ENCODE results near the gene NDOR1. TPM values are rescaled to one million over a fixed set of nuclear protein-coding genes. Genes with fewer than 3 reads are reported as not detected.

The NDOR1 gene
- total and polyA plus RNA-seq, 2 donors (not counting 3 experiments of a cell fraction or from before 2014, with no cell fraction given): 13.5 to 26.7 TPM

DNA sequence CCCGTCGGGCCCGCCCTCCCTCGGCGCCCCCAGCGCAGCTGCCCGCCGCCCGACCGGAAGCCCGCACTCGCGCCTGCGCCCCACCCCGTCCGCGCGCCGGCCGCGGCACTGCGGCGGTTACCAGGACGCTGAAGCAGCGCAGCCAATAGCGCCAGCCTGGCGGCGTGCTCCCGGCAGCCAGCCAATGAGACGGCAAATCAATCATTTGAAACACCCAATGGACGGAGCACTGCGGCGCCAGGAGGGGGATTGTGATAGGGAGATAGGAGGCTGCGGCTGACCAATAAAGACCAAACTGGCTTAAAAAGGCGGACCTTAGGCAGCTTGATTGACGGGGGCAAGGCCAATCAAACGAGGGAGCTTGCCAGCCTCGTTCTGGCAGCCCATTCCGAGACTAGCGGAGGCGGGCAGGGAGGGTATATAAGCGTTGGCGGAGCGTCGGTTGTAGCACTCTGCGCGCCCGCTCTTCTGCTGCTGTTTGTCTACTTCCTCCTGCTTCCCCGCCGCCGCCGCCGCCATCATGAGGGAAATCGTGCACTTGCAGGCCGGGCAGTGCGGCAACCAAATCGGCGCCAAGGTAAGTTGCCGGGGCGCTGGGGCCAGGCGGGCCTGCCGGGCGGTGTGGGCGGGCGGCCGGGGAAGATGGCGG, 35.5 kb downstream of the NDOR1 start, which contains the start of gene TUBB4B:
TUBB4B (plus strand) TSS at position 447 of the 649 bp plus-strand sequence; CDS start at position 521, 74 bp downstream.
- Histone ChIP-seq H3K4me2 (ENCODE audit: insufficient read depth, low read length) (peak within 1 kb of the TSS; percentile 85), H3K9ac (replicated peaks; ENCODE audit: extremely low read depth, insufficient read depth, low read length) (peak within 1 kb of the TSS; percentile 66), H3K27ac (ENCODE audit: insufficient read depth, low read depth, low read length) (peak within 1 kb of the TSS; percentile 71), H3K36me3 (ENCODE audit: control insufficient read depth in 2 of 2, extremely low read depth in 1 of 2, insufficient read depth in 2 of 2, low read length in 2 of 2) (peaks cover 6 to 16% of the 10 kb centered on the region in 2 experiments), H3K4me3 (replicated peaks in 1 of 3; ENCODE audit: insufficient read depth in 1 of 3, low read depth in 1 of 3, low read length in 3 of 3) (peak within 1 kb of the TSS; percentile 70 to 76 (median 73)), H3K79me2 (ENCODE audit: control insufficient read depth, insufficient read depth, low read length) (peaks cover 25% of the 10 kb centered on the region), H3K4me1 (ENCODE audit: control insufficient read depth, extremely low read depth, insufficient read depth, low read length) (peaks cover 13% of the 10 kb centered on the region), H2AFZ (ENCODE audit: low read depth, low read length) (peak within 1 kb of the TSS; percentile 57), H3K27me3 (ENCODE audit: control insufficient read depth in 2 of 2, insufficient read depth in 2 of 2, low read length in 2 of 2) (no peaks in the 10 kb centered on the region), H3K9me3 (replicated peaks; ENCODE audit: control insufficient read depth, insufficient read depth, low read length) (no peaks in the 10 kb centered on the region), H3K9me1 (replicated peaks; ENCODE audit: control insufficient read depth, extremely low read depth, insufficient read depth, low read length) (no peaks in the 10 kb centered on the region), H4K20me1 (replicated peaks; ENCODE audit: control insufficient read depth, extremely low read depth, insufficient read depth, low read length) (no peaks in the 10 kb centered on the region)
- DNase-seq (ENCODE audit: low read depth, low spot score): peak; percentile 100
- no TSS peak for BruUV-seq (replicated peaks)
- ChIA-PET CTCF (interaction anchor here (1.0 to 2.1 kb wide), 7 partner anchors 13 to 194 kb away, joined by 3 to 7 read pairs (median 4); partner anchors contain the start of genes DPP7, NELFB and RNF224), POLR2A (interaction anchor here (0.6 to 5.0 kb wide), 26 partner anchors 9 to 431 kb away, joined by 3 to 66 read pairs (median 4); partner anchors contain the start of genes ANAPC2, MAN1B1, NELFB and PAXX)
- intact Hi-C loops (cut with micrococcal nuclease) (loop anchor here (1.0 to 2.0 kb wide), 4 partner anchors 14 to 40 kb away; partner anchors contain the start of genes NELFB, TOR4A and TPRN), dilution Hi-C loops (cut with MboI; ENCODE audit: extremely low pct_ligation_motif_present, low sequenced_read_pairs) (no loop called here)
- peak; percentile 99 for FAIRE-seq
- TF ChIP-seq POLR2AphosphoS5 (IDR thresholded peaks at IDR 0.05; ENCODE audit: insufficient read depth, low read depth, low read length) (peak; percentile 100), JUN (IDR thresholded peaks at IDR 0.05; ENCODE audit: borderline replicate concordance, insufficient read depth, insufficient read length, low read depth) (no peak), POLR2A (IDR thresholded peaks at IDR 0.05; ENCODE audit: low read depth, low read length) (peak; percentile 99), MYC (IDR thresholded peaks at IDR 0.05; ENCODE audit: low read depth, low read length) (no peak), EZH2 (IDR thresholded peaks at IDR 0.05; ENCODE audit: borderline replicate concordance, low read depth, low read length, severe bottlenecking) (no peak), FOS (IDR thresholded peaks at IDR 0.05; ENCODE audit: borderline replicate concordance, insufficient read depth, low read length) (no peak), GATA2 (IDR thresholded peaks at IDR 0.05; ENCODE audit: insufficient read depth, insufficient read length, low read depth, low read length) (no peak)
- TF ChIP-seq, protein P1, sequence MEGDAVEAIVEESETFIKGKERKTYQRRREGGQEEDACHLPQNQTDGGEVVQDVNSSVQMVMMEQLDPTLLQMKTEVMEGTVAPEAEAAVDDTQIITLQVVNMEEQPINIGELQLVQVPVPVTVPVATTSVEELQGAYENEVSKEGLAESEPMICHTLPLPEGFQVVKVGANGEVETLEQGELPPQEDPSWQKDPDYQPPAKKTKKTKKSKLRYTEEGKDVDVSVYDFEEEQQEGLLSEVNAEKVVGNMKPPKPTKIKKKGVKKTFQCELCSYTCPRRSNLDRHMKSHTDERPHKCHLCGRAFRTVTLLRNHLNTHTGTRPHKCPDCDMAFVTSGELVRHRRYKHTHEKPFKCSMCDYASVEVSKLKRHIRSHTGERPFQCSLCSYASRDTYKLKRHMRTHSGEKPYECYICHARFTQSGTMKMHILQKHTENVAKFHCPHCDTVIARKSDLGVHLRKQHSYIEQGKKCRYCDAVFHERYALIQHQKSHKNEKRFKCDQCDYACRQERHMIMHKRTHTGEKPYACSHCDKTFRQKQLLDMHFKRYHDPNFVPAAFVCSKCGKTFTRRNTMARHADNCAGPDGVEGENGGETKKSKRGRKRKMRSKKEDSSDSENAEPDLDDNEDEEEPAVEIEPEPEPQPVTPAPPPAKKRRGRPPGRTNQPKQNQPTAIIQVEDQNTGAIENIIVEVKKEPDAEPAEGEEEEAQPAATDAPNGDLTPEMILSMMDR (IDR thresholded peaks at IDR 0.05; ENCODE audit: extremely low read depth in 1 of 2, insufficient read depth in 1 of 2, low read depth in 1 of 2, low read length in 2 of 2): no peak
- TF ChIP-seq, protein P2, sequence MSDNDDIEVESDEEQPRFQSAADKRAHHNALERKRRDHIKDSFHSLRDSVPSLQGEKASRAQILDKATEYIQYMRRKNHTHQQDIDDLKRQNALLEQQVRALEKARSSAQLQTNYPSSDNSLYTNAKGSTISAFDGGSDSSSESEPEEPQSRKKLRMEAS (IDR thresholded peaks at IDR 0.05; ENCODE audit: insufficient read depth, insufficient read length): no peak

Data from endothelial cell of umbilical vein (primary cell).